GOT3 (cell line): Measurements from ENCODE around the gene HSPA6.
"Not testable (repeated sequence)": the region's sequence is repeated elsewhere in the genome, so short reads cannot be mapped to it uniquely, and the experiment has no call there.

ENCODE experiments used
- DNase-seq: peaks from one replicate; lab custom pipeline; 2025; ENCODE audit warnings: mixed read lengths; lab: John Stamatoyannopoulos, UW

Gene HSPA6

DNA sequence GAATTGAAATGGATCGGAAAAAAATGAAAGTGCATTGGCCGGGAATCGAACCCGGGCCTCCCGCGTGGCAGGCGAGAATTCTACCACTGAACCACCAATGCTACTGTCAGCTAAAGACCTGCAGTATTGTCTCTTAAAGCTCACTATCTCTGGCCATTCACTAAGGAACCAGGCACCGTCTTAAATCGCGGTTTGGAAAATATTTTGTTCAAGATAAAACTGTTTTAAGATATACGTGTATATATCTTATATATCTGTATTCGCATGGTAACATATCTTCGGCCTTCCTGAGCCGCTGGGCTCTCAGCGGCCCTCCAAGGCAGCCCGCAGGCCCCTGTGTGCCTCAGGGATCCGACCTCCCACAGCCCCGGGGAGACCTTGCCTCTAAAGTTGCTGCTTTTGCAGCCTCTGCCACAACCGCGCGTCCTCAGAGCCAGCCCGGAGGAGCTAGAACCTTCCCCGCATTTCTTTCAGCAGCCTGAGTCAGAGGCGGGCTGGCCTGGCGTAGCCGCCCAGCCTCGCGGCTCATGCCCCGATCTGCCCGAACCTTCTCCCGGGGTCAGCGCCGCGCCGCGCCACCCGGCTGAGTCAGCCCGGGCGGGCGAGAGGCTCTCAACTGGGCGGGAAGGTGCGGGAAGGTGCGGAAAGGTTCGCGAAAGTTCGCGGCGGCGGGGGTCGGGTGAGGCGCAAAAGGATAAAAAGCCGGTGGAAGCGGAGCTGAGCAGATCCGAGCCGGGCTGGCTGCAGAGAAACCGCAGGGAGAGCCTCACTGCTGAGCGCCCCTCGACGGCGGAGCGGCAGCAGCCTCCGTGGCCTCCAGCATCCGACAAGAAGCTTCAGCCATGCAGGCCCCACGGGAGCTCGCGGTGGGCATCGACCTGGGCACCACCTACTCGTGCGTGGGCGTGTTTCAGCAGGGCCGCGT is at the start of gene HSPA6:
HSPA6 (plus strand) TSS at position 724 of the 925 bp plus-strand sequence; CDS start at position 843, 119 bp downstream.
- peak; percentile 66 for DNase-seq

DNA sequence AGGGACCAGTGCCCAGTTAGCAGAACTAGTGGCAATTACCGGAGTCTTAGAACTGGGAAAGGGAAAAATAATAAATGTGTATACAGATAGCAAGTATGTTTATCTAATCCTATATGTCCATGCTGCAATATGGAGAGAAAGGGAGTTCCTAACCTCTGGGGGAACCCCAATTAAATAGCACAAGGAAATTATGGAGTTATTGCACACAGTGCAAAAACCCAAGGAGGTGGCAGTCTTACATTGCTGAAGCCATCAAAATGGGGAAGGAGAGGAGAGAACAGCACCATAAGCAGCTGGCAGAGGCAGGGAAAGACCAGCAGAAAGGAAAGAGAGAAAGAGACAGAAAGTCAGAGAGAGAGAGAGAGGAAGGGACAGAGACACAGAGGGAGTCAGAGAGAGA is 46.6 kb upstream of the HSPA6 start:
- not testable (repeated sequence) for DNase-seq

DNA sequence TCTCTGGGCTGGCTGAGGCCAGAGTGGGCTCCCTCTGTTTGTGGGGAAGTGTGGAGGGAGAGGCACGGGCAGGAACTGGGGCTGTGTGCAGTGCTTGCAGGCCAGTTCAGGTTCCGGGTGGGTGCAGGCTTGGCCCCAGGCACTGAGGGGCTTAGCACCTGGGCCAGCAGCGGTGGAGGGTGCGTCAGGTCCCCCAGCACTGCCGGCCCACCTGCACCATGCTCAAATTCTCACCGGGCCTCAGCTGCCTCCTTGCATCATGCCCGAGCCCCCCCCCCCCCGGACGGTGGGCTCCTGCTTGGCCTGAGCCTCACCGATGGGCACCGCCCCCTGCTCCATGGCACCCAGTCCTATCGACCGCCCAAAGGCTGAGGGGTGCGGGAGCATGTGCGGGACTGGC is 45.4 kb upstream of the HSPA6 start:
- no peak for DNase-seq

DNA sequence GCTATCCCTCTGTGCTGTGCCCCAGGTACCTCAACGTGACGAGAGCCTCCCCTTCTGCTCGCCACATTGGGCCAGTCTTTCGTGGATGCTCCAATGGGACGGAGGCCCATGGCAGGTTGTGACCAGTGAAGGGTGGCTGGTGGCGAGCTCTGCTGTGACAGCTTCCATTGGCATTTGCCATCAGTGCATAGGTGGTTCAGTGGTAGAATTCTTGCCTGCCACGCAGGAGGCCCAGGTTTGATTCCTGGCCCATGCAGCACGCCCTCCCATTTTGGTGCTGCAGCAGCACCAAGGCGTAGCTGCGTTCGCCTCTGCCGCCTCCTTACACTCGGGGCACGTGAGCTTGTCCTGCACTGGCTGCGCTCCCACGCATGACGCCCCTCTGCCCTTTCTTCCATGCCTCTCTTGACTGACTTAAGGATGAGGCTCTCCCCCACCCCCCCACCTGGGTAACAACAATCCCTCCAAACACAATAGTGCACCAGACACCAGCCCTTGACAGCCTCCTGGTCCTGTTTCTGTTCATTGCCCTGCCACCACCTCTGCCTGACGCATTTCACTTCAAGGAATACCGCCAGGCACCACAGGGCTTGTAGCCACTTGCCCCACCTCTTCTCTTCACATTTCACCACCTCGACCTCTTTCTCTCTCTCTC is 43.8 kb upstream of the HSPA6 start:
- DNase-seq = no peak

DNA sequence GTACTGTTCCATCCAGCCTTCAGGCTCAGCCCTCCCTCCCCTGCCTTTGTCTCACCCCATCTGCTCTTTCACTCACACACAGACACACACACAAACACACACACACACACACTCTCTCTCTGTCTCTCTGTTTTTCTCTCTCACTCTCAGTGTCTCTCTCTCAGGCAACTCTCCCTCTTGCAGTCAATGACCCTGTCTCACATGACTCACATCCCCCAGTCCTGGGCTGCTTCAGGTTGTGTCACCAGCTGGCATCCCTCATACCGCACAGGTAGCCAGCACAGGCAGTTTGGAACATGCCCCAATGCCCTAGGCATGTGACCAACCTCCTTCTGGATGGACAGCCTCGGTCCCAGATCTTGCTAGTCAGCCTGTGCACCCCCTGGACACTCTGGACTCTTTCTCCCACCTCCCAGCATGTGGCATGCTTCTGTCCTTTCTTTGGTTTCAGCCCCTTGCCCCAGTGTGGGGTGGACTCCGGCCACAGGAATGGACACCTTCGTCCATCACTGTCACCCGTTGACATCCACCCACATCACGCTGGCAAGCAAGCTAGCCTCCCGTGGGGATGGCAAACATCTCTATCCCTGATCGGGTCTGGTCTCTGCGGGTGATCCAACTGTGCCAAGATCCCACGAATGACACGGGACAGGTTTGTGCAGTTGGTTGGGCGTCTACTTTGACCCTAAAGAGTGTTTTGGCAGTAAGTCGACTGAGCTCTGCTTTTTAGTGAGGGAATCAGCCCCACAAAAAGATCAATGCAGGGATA is 42.5 kb upstream of the HSPA6 start:
- no peak for DNase-seq

DNA sequence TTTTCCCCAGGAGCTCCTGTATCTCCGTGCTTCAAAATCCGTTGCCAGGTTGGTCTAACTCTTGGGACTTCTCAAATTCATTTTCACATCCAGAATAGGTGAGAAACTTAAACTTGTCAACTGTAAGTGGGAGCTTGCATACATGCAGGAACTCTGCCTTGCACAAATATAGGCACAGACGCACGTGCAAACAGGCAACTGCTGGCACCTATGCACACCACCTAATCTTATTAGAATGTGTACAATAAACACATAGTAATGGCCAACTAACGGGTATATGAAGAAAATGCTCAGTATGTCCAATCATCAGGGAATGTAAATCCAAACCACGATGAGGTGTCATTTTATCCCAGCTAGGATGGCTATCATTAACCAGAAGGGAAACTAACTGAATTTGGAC is 41.7 kb upstream of the HSPA6 start:
- DNase-seq = no peak

DNA sequence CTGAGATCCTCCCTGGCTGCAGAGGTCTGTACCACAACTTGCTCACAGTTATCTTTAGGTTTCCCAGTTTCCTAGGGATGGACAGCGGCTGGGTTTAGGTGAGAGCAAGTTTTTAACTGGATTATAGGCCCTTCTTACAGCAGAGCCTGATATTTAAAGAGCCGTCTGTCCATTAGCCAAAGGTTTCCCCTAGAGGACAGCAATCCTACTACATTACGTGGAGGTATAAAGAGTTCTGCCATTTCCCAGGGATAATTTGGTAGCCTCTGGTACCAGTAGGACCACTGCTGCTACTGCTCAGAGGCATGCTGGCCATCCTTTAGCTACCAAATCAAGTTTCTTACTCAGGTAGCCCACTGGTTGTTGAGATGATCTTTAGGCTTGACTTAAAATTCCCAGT is 41.0 kb upstream of the HSPA6 start:
- DNase-seq = no peak

DNA sequence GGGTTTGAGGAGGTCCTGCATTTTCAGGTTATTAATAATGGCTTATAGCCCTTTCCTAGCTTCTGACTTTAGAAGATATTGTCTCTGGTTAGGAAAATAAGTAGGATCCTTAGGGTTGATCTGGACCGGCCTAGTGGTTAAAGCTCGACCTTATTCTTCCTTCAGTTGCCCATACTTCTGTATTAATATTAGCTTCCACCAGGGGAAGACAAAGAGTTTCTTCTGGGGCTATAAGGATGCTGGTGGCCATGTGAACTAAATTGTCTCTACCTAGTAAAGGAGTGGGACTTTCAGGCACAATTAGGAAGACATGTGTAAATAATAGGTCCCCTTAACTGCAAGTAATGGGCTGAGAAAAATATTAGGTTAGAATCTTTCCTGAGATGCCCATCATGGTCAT is 39.7 kb upstream of the HSPA6 start:
- DNase-seq = no peak

DNA sequence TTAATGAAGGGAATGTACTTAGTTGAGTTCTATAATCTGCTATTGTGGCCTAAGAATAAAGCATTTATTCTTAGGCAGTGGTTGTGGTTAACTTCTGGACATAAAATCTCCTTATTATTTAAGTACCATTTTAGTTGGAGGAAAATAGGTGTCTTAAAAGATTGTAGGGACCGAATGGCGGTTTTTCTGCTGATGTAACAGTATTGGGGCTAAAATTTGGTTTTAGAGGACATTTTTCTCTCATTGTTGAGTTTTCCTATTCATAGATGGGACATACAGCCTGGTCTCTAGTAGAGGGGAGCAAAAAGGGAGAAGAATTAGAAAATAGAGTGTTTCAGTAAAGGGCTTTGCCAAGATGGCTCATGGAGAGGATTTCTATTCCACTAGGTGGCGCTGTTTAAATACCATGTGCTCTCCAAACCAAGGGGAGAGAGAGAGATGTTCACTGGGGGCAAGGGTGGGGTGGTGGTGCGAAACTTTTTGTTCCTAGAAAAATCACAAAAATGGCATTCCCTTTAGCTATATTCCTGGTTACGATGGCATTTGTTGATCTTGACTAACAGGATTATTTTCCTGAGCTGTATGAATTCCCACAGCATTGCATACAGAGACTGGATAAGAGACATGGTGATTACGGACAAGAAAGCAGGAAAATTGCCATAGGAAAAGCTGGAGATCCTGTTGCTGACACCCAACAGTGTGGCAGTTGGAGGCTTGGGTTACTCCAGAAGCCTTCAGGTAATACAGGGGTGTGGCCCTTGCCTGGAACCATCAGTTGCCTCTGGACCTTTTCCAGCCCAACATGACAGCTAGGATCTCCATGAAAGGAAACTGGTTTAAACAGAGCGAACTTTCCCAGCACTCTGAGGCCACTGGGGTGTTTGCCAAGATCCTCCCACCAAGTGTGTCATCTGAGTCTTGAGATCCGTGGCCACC is 37.3 kb upstream of the HSPA6 start:
- DNase-seq = no peak

DNA sequence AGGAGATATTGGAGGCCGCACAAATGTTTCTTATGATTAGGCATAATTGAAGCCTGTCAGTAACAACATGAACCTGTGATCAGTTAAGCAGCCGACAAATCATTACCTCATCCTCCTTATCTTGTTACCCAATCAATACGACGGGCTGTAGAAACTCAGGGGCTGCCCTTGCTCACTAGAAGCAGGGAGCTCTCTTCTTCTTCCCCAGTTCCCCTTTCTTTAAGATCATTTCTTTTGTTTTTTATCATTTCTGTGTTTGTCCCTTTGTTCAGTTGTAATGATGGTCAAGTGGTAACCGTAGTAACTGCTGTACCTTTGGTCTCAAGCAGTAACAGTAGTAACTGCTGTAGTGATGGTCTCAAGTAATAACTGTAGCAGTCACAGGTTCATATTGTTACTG is 32.9 kb upstream of the HSPA6 start:
- DNase-seq = no peak

DNA sequence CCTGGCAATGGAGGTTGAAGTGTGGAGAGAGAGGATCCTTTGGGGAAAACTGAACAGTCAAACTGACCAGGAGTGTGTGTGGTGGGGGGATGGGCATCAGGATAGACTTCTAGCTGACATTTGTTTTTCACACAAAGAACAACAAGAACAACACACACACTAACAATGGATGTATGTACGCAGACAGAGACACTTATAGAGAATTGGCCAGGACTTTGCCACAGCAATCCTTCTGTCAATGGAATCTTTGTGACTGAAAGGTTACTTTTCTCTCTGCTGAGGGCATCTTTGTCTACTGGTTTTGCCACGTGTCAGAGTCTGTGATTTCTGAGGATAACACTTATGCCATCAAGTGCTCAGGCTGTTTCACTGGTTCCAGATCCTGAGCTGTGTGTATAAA is 31.5 kb upstream of the HSPA6 start:
- no peak for DNase-seq

DNA sequence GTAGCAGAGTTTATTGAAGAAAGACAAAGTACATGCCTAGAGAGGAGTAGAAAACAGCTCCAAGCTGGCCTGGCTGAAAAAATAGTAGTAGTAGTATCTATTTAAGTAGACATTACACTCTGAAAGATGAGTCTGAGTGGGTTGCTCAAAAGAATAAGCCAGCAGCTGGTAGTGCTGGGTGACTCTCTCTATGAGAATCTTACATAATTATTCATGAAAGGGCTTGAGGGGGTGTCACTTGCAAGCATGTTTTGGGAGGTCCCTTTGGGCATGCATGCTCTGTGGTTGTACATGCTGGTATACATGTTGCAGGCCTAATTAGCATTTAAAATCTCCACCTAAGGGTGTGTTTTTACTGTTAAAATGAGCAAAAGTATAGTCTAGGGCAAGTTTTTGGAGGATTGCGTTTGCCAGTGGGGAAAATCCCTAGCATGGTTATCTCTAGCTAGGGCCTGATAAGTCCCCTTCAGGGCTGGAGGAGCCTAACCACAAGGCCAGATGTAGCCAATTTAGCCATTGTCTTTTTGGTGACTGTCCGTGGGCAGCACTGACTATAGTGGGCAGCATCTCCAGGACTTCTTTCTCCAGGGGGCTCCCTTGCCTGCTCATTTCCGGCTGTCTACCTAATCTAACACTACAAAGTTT is 30.1 kb upstream of the HSPA6 start:
- DNase-seq = no peak

DNA sequence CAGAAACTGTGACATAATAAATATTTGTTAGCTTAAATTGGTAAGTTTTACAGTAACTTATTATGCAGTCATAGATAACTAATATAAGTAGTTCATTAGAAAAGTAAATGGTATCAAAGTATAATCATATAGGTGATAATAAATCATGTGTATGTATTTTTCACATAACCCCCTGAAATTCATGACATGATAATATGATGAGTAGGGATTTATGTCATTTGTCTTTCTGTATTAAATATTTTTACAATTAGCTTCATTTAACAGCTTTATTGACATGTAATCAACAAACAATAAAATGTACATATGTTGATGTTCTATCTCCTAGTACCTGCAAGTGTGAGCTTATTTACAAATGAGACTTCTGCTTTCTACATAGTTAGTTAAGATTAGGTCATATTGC is 28.9 kb upstream of the HSPA6 start:
- no peak for DNase-seq

DNA sequence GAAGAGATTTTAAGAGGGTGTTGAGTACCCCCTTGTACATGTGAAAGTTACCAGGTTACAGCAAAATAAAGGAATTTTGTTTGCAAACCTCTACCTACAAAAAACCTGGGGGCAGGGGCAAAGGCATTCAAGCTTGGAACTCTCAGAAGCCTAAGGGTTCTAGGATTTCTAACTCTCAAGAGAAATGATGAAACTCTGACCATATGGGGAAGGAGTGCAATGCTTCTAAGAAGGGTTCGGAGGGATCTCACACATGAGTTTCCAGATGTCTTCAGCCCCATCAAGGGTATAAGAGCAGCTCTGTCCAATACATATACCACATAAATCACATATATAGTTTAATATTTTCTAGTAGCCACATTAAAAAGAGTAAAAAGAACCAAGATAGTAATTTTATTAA is 26.4 kb upstream of the HSPA6 start:
- no peak for DNase-seq

DNA sequence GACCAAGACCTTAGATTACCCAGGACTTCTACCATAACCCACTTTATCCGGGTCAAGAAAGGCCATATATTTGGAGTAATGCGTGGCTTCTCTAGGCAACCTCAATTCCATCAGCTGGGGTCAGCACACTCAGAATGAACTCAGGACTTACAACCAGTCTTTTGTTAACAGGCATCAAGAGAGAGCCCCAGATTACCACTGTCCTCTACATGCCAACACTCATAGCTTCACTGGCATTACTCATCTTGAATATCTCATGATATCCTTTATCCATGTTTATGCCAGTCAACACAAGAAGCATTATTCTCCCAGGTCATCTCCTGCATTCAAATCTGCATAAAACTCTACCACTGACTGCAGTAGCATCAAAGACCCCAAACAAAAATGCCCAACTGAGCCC is 25.7 kb upstream of the HSPA6 start:
- DNase-seq = no peak

DNA sequence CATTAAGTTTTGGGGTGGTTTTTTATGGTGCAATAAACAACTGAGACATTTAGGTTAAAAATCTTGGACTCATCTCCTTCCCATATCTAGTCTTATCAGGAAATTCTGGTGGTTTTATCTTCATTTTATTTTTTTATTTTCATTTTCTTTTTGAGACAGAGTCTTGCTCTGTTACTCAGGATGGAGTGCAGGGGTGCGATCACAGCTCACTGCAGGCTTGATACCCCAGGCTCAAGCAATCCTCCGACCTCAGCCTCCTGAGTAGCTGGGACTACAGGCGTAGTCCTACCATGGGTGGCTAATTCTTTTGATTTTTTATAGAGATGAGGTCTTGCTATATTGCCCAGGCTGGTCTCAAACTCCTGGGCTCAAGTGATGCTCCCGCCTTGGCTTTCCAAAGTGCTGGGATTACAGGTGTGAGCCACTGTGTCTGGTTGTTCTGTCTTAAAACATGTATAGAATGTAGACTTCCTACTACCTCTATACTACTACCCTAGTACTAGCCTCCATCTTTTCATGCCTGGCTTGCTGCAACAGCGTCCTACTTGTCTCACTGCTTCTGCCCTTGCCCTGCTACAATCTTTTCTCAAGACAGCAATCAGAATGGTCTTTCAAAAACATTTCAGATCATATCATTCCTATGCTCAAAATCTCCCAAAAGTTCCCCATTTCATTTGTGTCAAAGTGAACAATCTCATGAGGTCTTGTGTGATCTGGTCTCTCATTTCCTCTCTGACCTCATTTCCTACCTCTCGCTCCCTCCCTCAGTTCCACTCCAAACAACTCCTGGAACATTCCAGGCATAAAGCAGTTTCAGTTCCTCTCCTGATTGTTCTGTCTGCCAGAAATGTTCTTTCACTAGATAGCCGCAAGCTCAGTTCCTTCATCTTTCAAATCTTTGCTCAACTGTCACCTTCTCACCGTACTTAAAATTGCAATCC is 25.0 kb upstream of the HSPA6 start:
- DNase-seq = no peak

DNA sequence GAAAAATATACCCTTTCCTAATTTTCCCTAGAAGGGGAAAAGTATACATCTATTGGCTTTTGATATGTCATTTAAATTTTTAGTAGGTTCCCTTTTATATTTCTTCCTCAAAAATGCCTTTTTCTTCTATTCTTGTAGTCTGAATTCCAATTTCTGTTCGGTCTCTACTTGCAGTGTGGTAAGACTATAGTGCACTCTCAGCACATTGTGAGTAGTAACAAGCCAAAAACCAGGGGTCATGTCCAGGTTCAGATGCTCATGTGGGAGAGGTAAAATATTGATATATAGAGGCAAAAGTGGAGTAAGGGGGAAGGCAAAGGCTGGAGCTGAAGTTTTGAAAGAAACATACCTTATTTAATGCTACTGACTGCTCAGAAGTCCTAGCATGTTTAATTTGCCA is 23.1 kb upstream of the HSPA6 start:
- DNase-seq = no peak

DNA sequence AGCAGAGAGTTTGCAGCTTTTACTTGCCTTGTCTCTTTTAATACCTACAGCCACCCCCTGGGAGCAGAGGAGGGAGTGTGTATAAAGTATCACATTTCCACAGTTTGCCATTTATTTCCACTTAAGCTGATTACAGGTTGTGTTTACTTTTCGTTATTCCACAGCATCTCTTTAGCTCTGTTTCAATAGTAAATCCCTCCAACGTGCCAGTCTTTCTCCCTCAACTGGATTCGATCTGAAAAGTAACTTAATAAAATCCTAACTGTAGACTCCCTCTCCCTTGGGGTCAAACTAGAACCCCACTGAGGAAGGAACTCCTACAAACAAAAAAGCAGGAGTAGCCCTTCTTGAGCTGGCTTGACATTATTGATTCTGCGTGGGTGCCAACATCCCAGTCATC is 22.2 kb upstream of the HSPA6 start:
- no peak for DNase-seq

DNA sequence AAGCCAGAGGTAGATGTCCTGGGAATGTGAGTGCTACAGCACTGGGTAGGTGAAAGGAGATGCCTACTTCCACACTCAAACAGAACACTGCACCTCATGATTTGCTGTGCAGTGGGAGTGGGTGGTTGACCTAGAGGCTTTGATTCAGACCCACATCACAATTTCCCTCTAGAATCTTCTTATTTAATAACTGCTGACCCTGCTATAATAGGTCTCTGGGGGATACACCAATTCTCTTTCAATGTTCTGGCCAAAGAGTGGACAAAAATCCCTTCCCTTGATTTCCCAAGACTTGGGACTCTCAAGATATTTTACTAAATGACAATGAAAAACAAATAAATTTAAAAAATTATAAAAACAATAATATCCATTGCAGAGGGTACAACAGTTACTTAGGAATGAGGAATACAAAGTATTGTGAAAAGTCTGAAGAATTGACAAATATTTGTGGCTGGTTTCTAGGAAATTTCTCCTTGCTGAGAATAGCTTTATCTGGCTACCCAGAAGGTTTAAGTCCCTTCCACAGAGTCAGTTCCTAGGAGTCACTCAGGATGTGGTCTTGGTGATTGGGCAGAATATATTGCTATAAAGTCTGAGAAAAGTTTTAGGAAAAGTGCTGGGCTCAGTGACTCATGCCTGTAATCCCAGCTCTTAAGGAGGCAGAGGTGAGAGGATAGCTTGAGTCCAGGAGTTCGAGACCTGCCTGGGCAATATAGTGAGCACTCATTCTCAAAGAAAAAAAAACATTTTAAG is 21.5 kb upstream of the HSPA6 start:
- DNase-seq = no peak
